Stimulated activated memory B cell treated with anti-CD40 and anti-IgM and Interleukin-4, amounts not matched to agents 10 μg/mL and 1 μg/mL and 100 μg/mL, for 72 hours (primary cell): Measurements from ENCODE around the gene LMTK2.

ENCODE experiments used
- ATAC-seq: fragments of 150-1000 bp; cut with Tn5 transposase; 2 replicates; pipeline ENCODE4 v1.10.0; 2021
- H3K27ac Mint-ChIP-seq: one replicate; pipeline ENCODE4 v1.8.0; 2022; ENCODE audit warnings: mild to moderate bottlenecking, mixed read lengths
- H3K27me3 Mint-ChIP-seq: one replicate; pipeline ENCODE4 v1.8.0; 2022; ENCODE audit warnings: mixed read lengths
- H3K36me3 Mint-ChIP-seq: one replicate; pipeline ENCODE4 v1.8.0; 2022; ENCODE audit warnings: mixed read lengths
- H3K4me1 Mint-ChIP-seq: one replicate; pipeline ENCODE4 v1.8.0; 2022; ENCODE audit warnings: mixed read lengths
- H3K4me3 Mint-ChIP-seq: one replicate; pipeline ENCODE4 v1.8.0; 2022; ENCODE audit warnings: mild to moderate bottlenecking, moderate library complexity, mixed read lengths
- H3K9me3 Mint-ChIP-seq: one replicate; pipeline ENCODE4 v1.8.0; 2022; ENCODE audit warnings: mixed read lengths

LMTK2 gene

DNA sequence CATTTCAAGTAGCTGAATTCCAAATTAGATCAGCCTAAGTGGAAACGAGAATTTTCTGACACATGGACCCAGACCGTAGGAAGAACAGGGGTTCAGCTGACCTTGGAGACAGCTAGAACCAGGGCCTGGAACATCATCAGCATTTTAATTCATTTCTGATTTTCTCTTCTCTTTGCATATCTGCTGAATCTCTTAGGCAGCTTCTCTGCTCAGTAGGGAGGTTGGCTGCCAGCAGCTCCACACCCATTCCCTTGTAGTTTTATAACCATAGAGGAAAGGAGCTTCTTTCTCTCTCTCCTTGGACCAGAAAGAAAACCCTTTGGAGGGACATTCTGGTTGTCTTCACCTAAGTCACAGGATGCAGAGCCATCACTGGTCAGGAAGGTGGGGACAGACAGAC is 36.0 kb downstream of the LMTK2 start:
- ATAC-seq: no peak
- H3K4me3 Mint-ChIP-seq: no peak overlapping the region
- H3K9me3 Mint-ChIP-seq: peaks cover 5% of the 10 kb centered on the region
- no peak overlapping the region for H3K27ac Mint-ChIP-seq
- H3K27me3 Mint-ChIP-seq: peaks cover 34% of the 10 kb centered on the region
- peaks cover 5% of the 10 kb centered on the region for H3K4me1 Mint-ChIP-seq
- H3K36me3 Mint-ChIP-seq: peaks cover 85% of the 10 kb centered on the region

DNA sequence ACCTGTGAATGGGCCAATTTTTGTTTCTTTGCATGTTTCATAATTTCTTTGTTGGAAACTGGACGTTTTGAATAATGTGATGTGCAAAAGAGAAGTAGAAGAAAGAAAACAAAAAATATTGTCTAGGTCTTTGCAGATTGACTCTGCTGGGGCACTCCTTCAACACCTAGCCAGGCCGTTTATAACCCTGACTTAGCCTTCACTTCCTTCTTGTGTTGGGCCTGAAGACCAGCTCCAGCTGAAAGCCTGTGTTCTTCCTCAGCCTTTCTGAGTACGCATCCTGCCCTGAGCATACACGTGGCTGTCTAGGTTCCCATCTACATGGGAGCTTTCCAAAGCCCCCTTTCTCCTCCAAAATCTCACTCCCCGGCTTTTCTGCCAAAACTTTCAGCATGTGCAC is 41.9 kb downstream of the LMTK2 start:
- peaks cover 5% of the 10 kb centered on the region for H3K9me3 Mint-ChIP-seq
- no peaks in the 10 kb centered on the region for H3K4me1 Mint-ChIP-seq
- ATAC-seq: no peak
- no peak overlapping the region for H3K27ac Mint-ChIP-seq
- H3K4me3 Mint-ChIP-seq: no peak overlapping the region
- peaks cover 83% of the 10 kb centered on the region for H3K36me3 Mint-ChIP-seq
- H3K27me3 Mint-ChIP-seq: peaks cover 19% of the 10 kb centered on the region

DNA sequence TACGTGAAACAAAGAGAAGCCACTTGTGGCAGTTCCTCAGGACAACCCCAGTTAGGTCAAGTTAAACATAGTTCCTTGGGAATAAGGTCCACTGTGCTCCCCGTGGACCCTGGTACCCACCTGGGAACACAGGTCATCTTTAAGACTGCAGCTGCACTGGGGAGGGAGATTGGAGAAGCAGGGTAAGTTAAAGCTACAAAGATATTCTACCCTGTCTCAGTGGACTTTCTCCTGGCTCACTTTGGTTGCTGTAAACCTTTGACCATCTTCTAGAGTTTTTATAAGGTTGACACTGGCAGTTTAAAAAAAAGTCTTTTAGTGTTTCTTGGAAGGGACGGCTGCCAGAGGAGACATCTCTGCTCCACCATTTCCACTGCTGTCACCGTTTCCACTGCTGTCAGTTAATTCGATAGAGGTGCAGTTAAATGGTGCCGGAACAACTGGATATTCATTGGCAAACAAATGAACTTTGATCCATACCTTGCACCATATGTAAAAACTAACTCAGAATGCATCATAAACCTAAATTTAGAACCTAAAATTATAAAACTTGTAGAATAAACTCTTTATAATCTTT is 42.5 kb downstream of the LMTK2 start:
- no peak overlapping the region for H3K27ac Mint-ChIP-seq
- peaks cover 5% of the 10 kb centered on the region for H3K9me3 Mint-ChIP-seq
- no peak for ATAC-seq
- H3K27me3 Mint-ChIP-seq: peaks cover 19% of the 10 kb centered on the region
- H3K4me3 Mint-ChIP-seq: no peak overlapping the region
- no peaks in the 10 kb centered on the region for H3K4me1 Mint-ChIP-seq
- H3K36me3 Mint-ChIP-seq: peaks cover 82% of the 10 kb centered on the region

DNA sequence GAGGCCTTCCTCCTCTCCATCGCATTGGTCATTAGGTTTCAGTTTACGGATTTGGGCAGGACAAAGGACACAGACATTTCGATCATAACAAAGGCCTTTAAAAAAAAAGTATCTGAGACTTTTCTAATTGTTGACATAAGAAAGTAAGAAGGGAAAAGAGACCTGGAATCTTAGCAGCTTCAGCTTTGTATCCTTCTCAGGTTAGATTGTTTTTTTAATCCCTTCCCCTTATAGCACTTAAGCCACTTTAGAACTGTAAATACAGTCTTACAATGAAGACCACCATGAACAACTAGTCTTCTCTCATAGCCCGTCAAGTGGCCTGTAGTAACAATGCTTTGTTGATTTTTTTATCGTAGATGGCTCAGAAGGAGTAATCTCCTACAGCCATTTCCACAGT is 45.2 kb downstream of the LMTK2 start:
- H3K27ac Mint-ChIP-seq: no peak overlapping the region
- peaks cover 85% of the 10 kb centered on the region for H3K36me3 Mint-ChIP-seq
- H3K4me1 Mint-ChIP-seq: no peaks in the 10 kb centered on the region
- H3K9me3 Mint-ChIP-seq: no peaks in the 10 kb centered on the region
- no peak for ATAC-seq
- H3K4me3 Mint-ChIP-seq: no peak overlapping the region
- H3K27me3 Mint-ChIP-seq: peaks cover 11% of the 10 kb centered on the region

DNA sequence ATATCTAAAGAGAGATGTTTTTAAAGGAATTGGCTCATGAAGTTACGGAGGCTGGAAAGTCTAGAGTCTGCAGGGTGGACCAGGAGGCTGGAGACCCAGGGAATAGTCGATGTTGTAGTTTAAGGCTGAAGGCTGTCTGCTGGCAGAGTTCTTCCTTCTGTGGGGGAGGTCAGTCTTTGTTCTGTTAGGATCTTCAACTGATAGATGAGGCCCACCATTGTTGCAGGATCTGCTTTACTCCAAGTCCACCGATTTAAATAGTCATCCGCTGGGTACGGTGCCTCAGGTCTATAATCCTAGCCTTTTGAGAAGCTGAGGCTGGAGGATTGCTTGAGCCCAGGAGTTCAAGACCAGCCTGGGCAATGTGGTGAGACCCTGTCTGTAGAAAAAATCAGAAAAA is 50.0 kb downstream of the LMTK2 start:
- Mint-ChIP-seq H3K4me1 (no peaks in the 10 kb centered on the region), H3K4me3 (no peak overlapping the region), H3K9me3 (no peaks in the 10 kb centered on the region), H3K27me3 (no peaks in the 10 kb centered on the region), H3K27ac (no peak overlapping the region), H3K36me3 (peaks cover 79% of the 10 kb centered on the region)
- ATAC-seq: no peak

DNA sequence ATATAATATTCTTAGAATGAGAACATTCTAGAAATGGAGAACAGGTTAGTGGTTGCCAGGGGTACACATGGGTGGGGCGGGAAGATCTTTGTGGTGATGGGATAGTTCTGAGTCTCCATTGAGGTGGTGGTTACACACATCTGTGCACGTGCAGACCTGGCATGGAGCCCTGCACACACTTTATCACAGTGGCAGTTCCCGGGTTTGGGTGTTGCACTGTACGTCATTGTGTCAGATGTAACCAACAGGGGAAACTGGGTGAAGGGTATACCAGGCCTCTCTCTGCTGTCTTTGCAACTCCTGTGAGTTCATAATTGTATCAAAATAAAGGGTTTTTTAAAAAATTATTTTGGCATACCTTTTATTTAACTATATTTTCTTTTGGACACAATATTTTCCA is 51.1 kb downstream of the LMTK2 start:
- Mint-ChIP-seq H3K27ac (no peak overlapping the region), H3K27me3 (no peaks in the 10 kb centered on the region), H3K4me1 (peaks cover 4% of the 10 kb centered on the region), H3K4me3 (no peak overlapping the region), H3K36me3 (peaks cover 69% of the 10 kb centered on the region), H3K9me3 (no peaks in the 10 kb centered on the region)
- no peak for ATAC-seq

DNA sequence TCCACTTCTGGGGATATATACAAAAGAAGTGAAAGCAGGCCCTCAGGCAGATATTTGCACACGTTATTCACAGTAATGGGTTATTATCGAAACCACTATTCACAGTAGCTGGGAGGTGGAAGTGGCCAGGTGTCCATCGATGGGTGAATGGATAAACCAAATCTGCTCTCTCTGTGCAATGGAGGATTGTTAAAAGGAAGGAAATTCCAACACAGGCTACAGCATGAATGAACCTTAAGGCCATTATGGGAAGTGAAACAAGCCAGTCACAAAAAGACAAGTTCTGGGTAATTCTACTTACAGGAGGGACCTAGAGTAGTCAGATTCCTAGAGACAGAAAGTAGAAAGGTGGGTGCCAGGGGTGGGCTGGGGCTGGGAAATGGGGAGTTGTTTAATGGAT is 56.1 kb downstream of the LMTK2 start:
- Mint-ChIP-seq H3K4me3 (no peak overlapping the region), H3K36me3 (peaks cover 27% of the 10 kb centered on the region), H3K4me1 (peaks cover 16% of the 10 kb centered on the region), H3K27me3 (no peaks in the 10 kb centered on the region), H3K9me3 (no peaks in the 10 kb centered on the region), H3K27ac (no peak overlapping the region)
- peak; percentile 73 for ATAC-seq

DNA sequence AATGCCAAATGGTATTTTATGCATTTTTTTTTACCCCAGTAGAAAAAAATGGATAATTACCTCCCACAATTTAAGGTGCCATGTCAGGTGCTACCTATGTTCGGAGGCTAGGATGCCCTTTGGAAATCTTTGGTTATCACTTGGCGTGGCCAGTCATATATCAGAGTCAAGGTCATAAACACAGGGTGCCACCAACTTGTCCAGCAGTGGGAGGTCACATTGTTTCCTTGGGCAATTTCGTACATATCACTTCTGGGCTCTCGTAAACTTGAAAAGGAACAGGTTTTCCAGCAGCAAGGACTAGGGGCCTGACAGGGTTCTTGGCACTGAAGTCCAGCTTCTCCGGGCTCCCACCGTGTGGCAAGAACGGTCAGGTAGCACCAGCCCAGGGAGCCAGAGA is 56.6 kb downstream of the LMTK2 start:
- ATAC-seq: no peak
- Mint-ChIP-seq H3K27me3 (no peaks in the 10 kb centered on the region), H3K9me3 (no peaks in the 10 kb centered on the region), H3K4me1 (peaks cover 16% of the 10 kb centered on the region), H3K36me3 (peaks cover 22% of the 10 kb centered on the region), H3K4me3 (no peak overlapping the region), H3K27ac (no peak overlapping the region)

DNA sequence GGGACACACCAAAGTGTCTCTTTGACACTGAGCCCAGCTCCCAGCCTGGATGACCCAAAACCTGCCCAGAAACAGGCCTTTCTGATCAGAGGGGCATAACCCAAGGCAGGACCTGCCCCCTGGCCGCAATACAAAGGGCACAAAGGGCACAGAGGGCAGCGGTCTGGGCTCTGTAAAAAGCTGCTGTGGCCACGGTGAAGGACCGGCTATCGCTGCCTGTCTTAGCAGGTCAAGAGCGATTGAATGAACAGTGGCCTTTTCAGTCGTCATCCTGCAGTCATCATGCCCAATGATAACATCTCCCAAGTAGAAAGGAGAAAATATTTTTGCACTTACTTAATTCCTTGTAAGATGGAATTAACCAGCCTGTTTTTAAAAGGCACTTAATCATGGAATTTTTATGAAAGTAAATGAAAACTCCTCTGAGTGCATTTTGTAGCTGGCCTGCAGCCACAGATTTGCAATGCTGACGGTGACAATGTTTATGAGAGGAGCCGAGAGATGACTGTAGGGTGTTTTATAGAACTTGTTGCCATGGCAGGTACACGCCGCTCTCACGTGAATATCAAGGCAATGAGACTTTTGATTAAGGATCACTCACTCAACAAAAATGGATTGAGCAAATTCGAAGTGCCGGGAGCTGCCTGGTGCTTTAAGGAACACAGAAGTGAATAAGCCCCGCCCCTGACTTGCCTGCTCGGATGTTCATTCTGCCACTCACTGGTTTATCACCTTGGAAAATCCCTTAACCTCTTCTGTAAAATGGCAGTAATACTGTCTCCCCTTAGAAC is 57.2 kb downstream of the LMTK2 start:
- Mint-ChIP-seq H3K36me3 (peaks cover 19% of the 10 kb centered on the region), H3K27me3 (no peaks in the 10 kb centered on the region), H3K4me3 (no peak overlapping the region), H3K4me1 (peaks cover 16% of the 10 kb centered on the region), H3K9me3 (no peaks in the 10 kb centered on the region), H3K27ac (no peak overlapping the region)
- ATAC-seq: no peak

DNA sequence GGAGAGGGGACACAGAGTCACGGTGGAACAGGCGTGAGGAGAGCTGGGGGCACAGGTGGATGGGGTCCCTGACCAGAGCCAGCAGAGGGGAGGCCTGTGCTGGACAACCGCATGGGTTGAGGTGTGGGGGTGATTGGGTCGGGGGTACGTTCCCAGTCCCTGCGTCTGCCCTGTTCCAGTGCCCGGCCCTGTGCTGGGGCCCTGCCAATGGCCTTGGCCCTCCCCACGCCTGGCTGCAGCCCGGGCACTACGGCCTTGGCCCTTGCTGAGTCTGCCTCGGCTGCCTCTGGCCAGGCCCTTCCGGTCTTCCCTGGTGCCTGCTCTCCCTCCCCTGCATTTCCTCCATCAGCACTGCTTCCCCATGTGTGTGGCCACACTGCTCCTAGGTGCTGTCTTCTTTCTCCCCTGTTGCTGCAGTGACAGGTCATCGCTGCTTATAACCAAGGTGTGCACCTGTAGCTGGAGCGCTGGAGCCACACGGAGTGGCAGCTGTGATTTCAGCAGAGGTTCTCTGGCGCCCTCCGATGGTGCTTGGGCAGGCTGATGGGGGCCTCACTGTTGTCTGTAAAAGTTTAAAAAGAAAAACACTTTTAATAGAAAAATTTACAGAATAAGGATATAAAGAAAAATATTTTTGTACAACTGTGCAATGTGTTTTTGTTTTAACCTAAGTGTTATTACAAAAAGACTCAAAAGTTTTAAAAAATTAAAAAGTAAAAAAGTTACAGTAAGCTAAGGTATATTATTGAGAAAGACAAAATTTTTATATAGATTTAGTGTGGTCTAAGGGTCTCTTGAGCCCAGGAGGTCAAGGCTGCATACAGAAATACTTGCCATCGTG is 59.4 kb downstream of the LMTK2 start:
- Mint-ChIP-seq H3K4me1 (peaks cover 16% of the 10 kb centered on the region), H3K4me3 (no peak overlapping the region), H3K27ac (no peak overlapping the region)

DNA sequence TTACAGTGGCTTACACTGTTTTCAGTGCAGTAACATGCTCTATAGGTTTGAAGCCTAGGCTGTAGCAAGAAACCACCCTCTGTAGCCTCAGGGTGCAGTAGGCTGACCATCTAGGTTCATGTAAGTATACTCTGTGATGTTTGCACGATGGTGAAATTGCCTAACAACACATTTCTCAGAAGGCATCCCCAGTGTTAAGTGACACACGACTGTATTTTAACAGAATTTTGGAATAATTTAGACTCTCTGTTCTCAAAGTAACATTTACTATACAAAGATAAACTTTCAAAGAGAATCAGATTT is 60.0 kb downstream of the LMTK2 start:
- Mint-ChIP-seq H3K4me1 (peaks cover 16% of the 10 kb centered on the region), H3K27ac (no peak overlapping the region)

More for the DNA sequence above, 59.4 kb downstream of the LMTK2 start:
- Mint-ChIP-seq H3K9me3 (no peaks in the 10 kb centered on the region), H3K36me3 (peaks cover 4% of the 10 kb centered on the region), H3K27me3 (no peaks in the 10 kb centered on the region)
- ATAC-seq: peak; percentile 76

DNA sequence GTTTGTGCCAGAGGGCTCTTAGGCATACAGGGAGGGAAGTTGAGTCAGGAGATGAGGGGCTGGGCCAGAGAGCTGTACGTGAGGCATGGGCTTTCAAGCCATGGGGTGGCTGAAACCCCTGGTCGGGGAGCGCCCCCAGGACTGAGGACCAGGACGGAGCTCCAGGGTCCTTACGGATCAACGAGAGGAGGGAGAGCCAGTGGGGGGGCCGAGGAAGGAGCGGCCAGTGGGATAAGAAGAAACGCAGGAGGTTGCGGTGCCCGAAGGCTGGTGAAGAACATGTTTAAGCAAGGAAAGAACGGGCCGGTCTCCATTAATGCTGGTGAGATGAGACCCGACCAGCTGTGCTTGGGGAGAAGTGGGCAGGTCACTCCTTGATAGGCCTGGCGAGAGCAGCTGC is 61.0 kb downstream of the LMTK2 start:
- Mint-ChIP-seq H3K27ac (no peak overlapping the region), H3K4me1 (peaks cover 13% of the 10 kb centered on the region), H3K27me3 (no peaks in the 10 kb centered on the region), H3K36me3 (peaks cover 14% of the 10 kb centered on the region), H3K9me3 (no peaks in the 10 kb centered on the region), H3K4me3 (no peak overlapping the region)
- ATAC-seq: no peak

More for the DNA sequence above, 60.0 kb downstream of the LMTK2 start:
- Mint-ChIP-seq H3K27me3 (no peaks in the 10 kb centered on the region), H3K36me3 (peaks cover 9% of the 10 kb centered on the region), H3K9me3 (no peaks in the 10 kb centered on the region), H3K4me3 (no peak overlapping the region)
- no peak for ATAC-seq

DNA sequence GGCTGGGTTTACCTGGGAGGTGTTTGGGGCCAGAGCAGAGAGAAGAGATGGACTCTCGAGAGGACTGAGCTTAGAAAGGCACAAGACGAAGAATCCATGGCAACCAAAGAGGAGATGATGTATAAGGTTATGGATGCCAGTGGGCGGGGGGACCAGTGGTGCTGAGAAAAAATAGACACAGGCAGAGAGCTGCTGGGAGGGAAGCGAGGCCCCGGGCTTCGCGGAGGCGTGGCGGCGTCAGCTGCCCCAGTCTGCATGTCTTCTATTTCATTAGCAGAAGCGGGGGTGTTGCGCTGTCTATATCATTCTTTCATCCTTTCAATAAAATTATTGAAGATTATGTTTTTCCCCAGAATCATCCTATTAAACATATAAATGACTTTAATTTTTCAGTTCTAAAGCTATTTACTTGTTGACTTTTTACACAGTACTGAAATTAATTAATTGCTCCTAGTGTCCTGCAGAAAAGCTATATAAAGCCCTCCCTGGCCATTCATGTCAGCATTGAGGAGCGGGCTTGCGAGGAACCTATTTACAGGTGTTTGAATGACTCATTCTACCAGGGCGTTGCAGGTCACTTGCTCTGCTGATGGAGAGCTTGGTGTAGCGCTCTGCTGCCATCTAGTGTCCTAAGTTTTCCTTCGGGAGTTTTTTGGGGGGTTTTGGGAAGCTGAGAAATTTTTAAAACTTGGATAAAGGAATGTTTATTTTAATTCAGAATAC is 61.7 kb downstream of the LMTK2 start:
- Mint-ChIP-seq H3K4me3 (no peak overlapping the region), H3K27me3 (no peaks in the 10 kb centered on the region), H3K4me1 (peaks cover 6% of the 10 kb centered on the region), H3K27ac (no peak overlapping the region), H3K9me3 (no peaks in the 10 kb centered on the region), H3K36me3 (peaks cover 14% of the 10 kb centered on the region)
- ATAC-seq: peak; percentile 68

DNA sequence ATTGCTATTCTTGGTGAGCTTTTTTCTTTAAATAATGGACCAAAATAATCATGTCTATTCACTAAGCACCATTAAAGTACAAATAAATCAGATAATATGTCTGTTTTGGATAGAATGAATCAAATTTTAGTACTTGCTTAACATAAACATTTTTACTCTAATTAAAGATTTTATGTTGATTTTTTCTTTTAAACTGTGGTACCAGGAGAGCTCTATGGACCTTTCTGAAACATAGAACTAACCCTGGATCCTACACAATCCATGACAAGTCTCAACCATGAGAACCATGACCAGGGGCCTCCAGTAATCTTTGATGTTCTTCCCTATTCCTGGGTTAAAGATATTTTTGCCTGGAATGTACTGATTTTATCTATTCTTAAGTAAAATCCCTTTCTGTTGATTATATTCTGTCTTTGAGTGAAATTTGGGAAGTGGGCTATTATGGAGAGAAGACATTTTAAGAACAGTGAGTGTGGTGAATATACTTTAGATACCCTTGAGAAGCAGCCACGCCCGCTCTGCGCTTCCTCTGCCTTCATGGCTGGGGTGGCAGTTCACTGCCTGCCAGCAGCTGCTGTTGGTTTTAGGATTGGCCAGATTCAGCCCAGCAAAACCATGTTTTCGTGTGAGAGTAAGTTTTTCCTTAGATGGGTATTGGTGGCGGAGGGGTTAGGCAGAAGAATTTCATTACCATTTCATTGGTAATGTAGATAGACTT is 62.4 kb downstream of the LMTK2 start:
- H3K27ac Mint-ChIP-seq: no peak overlapping the region
- H3K4me3 Mint-ChIP-seq: no peak overlapping the region
- peaks cover 6% of the 10 kb centered on the region for H3K4me1 Mint-ChIP-seq
- no peaks in the 10 kb centered on the region for H3K9me3 Mint-ChIP-seq
- H3K36me3 Mint-ChIP-seq: peaks cover 14% of the 10 kb centered on the region
- H3K27me3 Mint-ChIP-seq: no peaks in the 10 kb centered on the region
- no peak for ATAC-seq

DNA sequence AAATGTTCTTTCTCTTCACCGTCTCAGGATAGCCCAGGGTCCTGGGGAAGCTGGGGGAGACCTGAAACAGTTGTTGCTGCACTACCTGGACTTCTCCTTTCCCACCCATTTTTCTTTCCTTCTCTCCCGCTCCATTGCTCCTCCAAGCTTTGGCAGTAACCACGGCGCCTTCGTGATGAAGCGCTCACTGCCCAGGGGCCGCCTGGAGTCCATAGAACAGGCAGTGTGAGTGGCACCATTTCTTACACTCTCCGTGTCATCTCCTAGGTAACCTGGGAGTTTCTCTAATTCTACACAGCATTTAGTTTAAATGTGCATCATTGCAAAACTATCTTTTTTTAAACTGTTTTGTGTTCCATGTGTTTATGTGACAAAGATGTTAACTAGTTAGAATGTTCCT is 64.3 kb downstream of the LMTK2 start:
- Mint-ChIP-seq H3K9me3 (no peaks in the 10 kb centered on the region), H3K4me1 (peaks cover 4% of the 10 kb centered on the region), H3K36me3 (peaks cover 26% of the 10 kb centered on the region), H3K27me3 (no peaks in the 10 kb centered on the region), H3K4me3 (no peak overlapping the region), H3K27ac (no peak overlapping the region)
- ATAC-seq: no peak
